Activated T-helper 1 cell treated with anti-CD3 and anti-CD28 coated beads, Interleukin-12 subunit alpha, Interleukin-12 subunit beta, Interleukin-2, Interleukin-4 antibody, amounts not matched to agents 30 ng/mL and 10 ng/mL and 1 ng/mL, durations not matched to agents 14 hours and 24 hours and 36 hours (primary cell): ENCODE results near the gene SOD2. TPM values are rescaled to one million over a fixed set of nuclear protein-coding genes. Genes with fewer than 3 reads are reported as not detected.

Experiments used
- DNase-seq: peaks from one replicate; pipeline ENCODE4 v3.0.0; 2021; ENCODE audit warnings: low spot score
- H3K27ac Mint-ChIP-seq: one replicate; pipeline ENCODE4 v1.8.0; 2021; ENCODE audit warnings: mild to moderate bottlenecking, mixed read lengths
- H3K27me3 Mint-ChIP-seq: one replicate; pipeline ENCODE4 v1.8.0; 2022; ENCODE audit warnings: mild to moderate bottlenecking, moderate library complexity, mixed read lengths; ENCODE audit not compliant: insufficient read depth
- H3K36me3 Mint-ChIP-seq: one replicate; pipeline ENCODE4 v1.8.0; 2021; ENCODE audit warnings: low read depth, mixed read lengths
- H3K4me1 Mint-ChIP-seq: one replicate; pipeline ENCODE4 v1.8.0; 2021; ENCODE audit warnings: low read depth, mixed read lengths
- H3K4me3 Mint-ChIP-seq: one replicate; pipeline ENCODE4 v1.8.0; 2021; ENCODE audit warnings: mild to moderate bottlenecking, moderate library complexity, mixed read lengths
- H3K9me3 Mint-ChIP-seq: one replicate; pipeline ENCODE4 v1.8.0; 2021; ENCODE audit warnings: mixed read lengths
- intact Hi-C: fragments of 100-400 bp; cut with micrococcal nuclease; formaldehyde crosslinking; loops from one replicate; pipeline ENCODE4 v1.15.1; 2024
- total RNA-seq: library from RNA; stranded (reverse); gene quantifications from 2 replicates; pipeline ENCODE4 v1.2.3, GENCODE V29; 2022

Gene SOD2
- total RNA-seq, 1 donor from 2014 or later: 81.0 TPM

GRCh38 chr6:159688266-159688905 lies 4.7 kb downstream of the SOD2 start:
- no peaks in the 10 kb centered on the region for H3K27me3 Mint-ChIP-seq
- no peaks in the 10 kb centered on the region for H3K9me3 Mint-ChIP-seq
- H3K4me1 Mint-ChIP-seq: peaks cover 47% of the 10 kb centered on the region
- peak overlapping the region; percentile 37 for H3K27ac Mint-ChIP-seq
- intact Hi-C loops: no loop called here
- H3K36me3 Mint-ChIP-seq: peaks cover 45% of the 10 kb centered on the region
- DNase-seq: no peak
- no peak overlapping the region for H3K4me3 Mint-ChIP-seq

GRCh38 chr6:159687341-159687740 lies 5.7 kb downstream of the SOD2 start:
- H3K4me3 Mint-ChIP-seq: no peak overlapping the region
- DNase-seq: no peak
- H3K4me1 Mint-ChIP-seq: peaks cover 51% of the 10 kb centered on the region
- intact Hi-C loops: no loop called here
- peaks cover 46% of the 10 kb centered on the region for H3K36me3 Mint-ChIP-seq
- no peaks in the 10 kb centered on the region for H3K9me3 Mint-ChIP-seq
- no peaks in the 10 kb centered on the region for H3K27me3 Mint-ChIP-seq
- no peak overlapping the region for H3K27ac Mint-ChIP-seq

- H3K27me3 Mint-ChIP-seq: no peaks in the 10 kb centered on the region
- intact Hi-C loops: no loop called here
- DNase-seq: no peak
- no peaks in the 10 kb centered on the region for H3K9me3 Mint-ChIP-seq
- peaks cover 47% of the 10 kb centered on the region for H3K36me3 Mint-ChIP-seq
- H3K4me1 Mint-ChIP-seq: peaks cover 49% of the 10 kb centered on the region
- peak overlapping the region; percentile 27 for H3K27ac Mint-ChIP-seq
- peak overlapping the region; percentile 16 for H3K4me3 Mint-ChIP-seq
These were observed 6.3 kb downstream of the SOD2 start for GRCh38 chr6:159686703-159687102.

- H3K4me1 Mint-ChIP-seq: peaks cover 50% of the 10 kb centered on the region
- no peaks in the 10 kb centered on the region for H3K9me3 Mint-ChIP-seq
- DNase-seq: no peak
- intact Hi-C loops: no loop called here
- H3K27me3 Mint-ChIP-seq: no peaks in the 10 kb centered on the region
- H3K27ac Mint-ChIP-seq: no peak overlapping the region
- H3K4me3 Mint-ChIP-seq: no peak overlapping the region
- peaks cover 47% of the 10 kb centered on the region for H3K36me3 Mint-ChIP-seq
These were observed 7.0 kb downstream of the SOD2 start for GRCh38 chr6:159686040-159686439.

GRCh38 chr6:159684013-159684304 lies 9.1 kb downstream of the SOD2 start:
- peaks cover 55% of the 10 kb centered on the region for H3K4me1 Mint-ChIP-seq
- H3K27me3 Mint-ChIP-seq: no peaks in the 10 kb centered on the region
- DNase-seq: no peak
- intact Hi-C loops: no loop called here
- H3K36me3 Mint-ChIP-seq: peaks cover 43% of the 10 kb centered on the region
- H3K9me3 Mint-ChIP-seq: no peaks in the 10 kb centered on the region
- H3K27ac Mint-ChIP-seq: no peak overlapping the region
- H3K4me3 Mint-ChIP-seq: no peak overlapping the region

GRCh38 chr6:159682810-159683209 lies 10.2 kb downstream of the SOD2 start:
- no peaks in the 10 kb centered on the region for H3K27me3 Mint-ChIP-seq
- peaks cover 39% of the 10 kb centered on the region for H3K36me3 Mint-ChIP-seq
- no peak for DNase-seq
- peaks cover 44% of the 10 kb centered on the region for H3K4me1 Mint-ChIP-seq
- no peak overlapping the region for H3K27ac Mint-ChIP-seq
- H3K9me3 Mint-ChIP-seq: no peaks in the 10 kb centered on the region
- intact Hi-C loops: no loop called here
- H3K4me3 Mint-ChIP-seq: no peak overlapping the region

GRCh38 chr6:159682295-159682694 lies 10.7 kb downstream of the SOD2 start:
- intact Hi-C loops: no loop called here
- DNase-seq: no peak
- Mint-ChIP-seq H3K27me3 (no peaks in the 10 kb centered on the region), H3K27ac (no peak overlapping the region), H3K9me3 (no peaks in the 10 kb centered on the region), H3K4me1 (peaks cover 39% of the 10 kb centered on the region), H3K4me3 (no peak overlapping the region), H3K36me3 (peaks cover 38% of the 10 kb centered on the region)

- peak overlapping the region; percentile 48 for H3K27ac Mint-ChIP-seq
- H3K27me3 Mint-ChIP-seq: no peaks in the 10 kb centered on the region
- intact Hi-C loops: no loop called here
- no peak for DNase-seq
- H3K4me1 Mint-ChIP-seq: peaks cover 31% of the 10 kb centered on the region
- H3K4me3 Mint-ChIP-seq: no peak overlapping the region
- peaks cover 32% of the 10 kb centered on the region for H3K36me3 Mint-ChIP-seq
- no peaks in the 10 kb centered on the region for H3K9me3 Mint-ChIP-seq
These were observed 11.7 kb downstream of the SOD2 start for GRCh38 chr6:159681191-159681880.

- no peak for DNase-seq
- Mint-ChIP-seq H3K27me3 (no peaks in the 10 kb centered on the region), H3K4me3 (no peak overlapping the region), H3K36me3 (peaks cover 30% of the 10 kb centered on the region), H3K9me3 (peaks cover 3% of the 10 kb centered on the region), H3K27ac (peak overlapping the region; percentile 82), H3K4me1 (peaks cover 31% of the 10 kb centered on the region)
- intact Hi-C loops: no loop called here
These were observed 12.9 kb downstream of the SOD2 start for GRCh38 chr6:159680104-159680503.

- DNase-seq: no peak
- no peaks in the 10 kb centered on the region for H3K27me3 Mint-ChIP-seq
- H3K36me3 Mint-ChIP-seq: peaks cover 26% of the 10 kb centered on the region
- peaks cover 27% of the 10 kb centered on the region for H3K4me1 Mint-ChIP-seq
- H3K4me3 Mint-ChIP-seq: no peak overlapping the region
- intact Hi-C loops: loop anchor here (1.0 to 10.0 kb wide), 4 partner anchors 47 to 1035 kb away; partner anchors contain the start of gene DYNLT1
- H3K27ac Mint-ChIP-seq: peak overlapping the region; percentile 82
- H3K9me3 Mint-ChIP-seq: peaks cover 3% of the 10 kb centered on the region
These were observed 13.7 kb downstream of the SOD2 start for GRCh38 chr6:159679091-159680077.

- Mint-ChIP-seq H3K4me3 (no peak overlapping the region), H3K36me3 (peaks cover 23% of the 10 kb centered on the region), H3K27ac (no peak overlapping the region), H3K9me3 (peaks cover 3% of the 10 kb centered on the region), H3K27me3 (no peaks in the 10 kb centered on the region), H3K4me1 (peaks cover 27% of the 10 kb centered on the region)
- DNase-seq: no peak
- intact Hi-C loops: loop anchor here (10.0 kb wide), 2 partner anchors 546 to 1034 kb away; partner anchors contain the start of gene DYNLT1
These were observed 14.5 kb downstream of the SOD2 start for GRCh38 chr6:159678574-159678973.

- intact Hi-C loops: loop anchor here (10.0 kb wide), 2 partner anchors 547 to 1033 kb away; partner anchors contain the start of gene DYNLT1
- H3K36me3 Mint-ChIP-seq: peaks cover 23% of the 10 kb centered on the region
- H3K4me1 Mint-ChIP-seq: peaks cover 25% of the 10 kb centered on the region
- no peak overlapping the region for H3K4me3 Mint-ChIP-seq
- no peak overlapping the region for H3K27ac Mint-ChIP-seq
- no peaks in the 10 kb centered on the region for H3K27me3 Mint-ChIP-seq
- peaks cover 3% of the 10 kb centered on the region for H3K9me3 Mint-ChIP-seq
- DNase-seq: no peak
These were observed 15.4 kb downstream of the SOD2 start for GRCh38 chr6:159677506-159678165.
